Left ventricle myocardium inferior (tissue), 1 donor: ENCODE results near the gene C1QTNF3. TPM values are rescaled to one million over a fixed set of nuclear protein-coding genes. Genes with fewer than 3 reads are reported as not detected.

ENCODE experiments used
- DNase-seq: peaks from one replicate; pipeline ENCODE4 v3.0.0-alpha.2; 2020
- H3K27ac ChIP-seq: fragments of 200-600 bp; replicated peaks from 2 replicates; pipeline ENCODE4 v1.8.0; 2021
- H3K27me3 ChIP-seq: fragments of 200-600 bp; 2 replicates; pipeline ENCODE4 v1.8.0; 2021; ENCODE audit warnings: low read depth
- H3K36me3 ChIP-seq: fragments of 200-600 bp; 2 replicates; pipeline ENCODE4 v1.8.0; 2021
- H3K4me1 ChIP-seq: fragments of 200-600 bp; 2 replicates; pipeline ENCODE4 v1.8.0; 2021
- H3K4me3 ChIP-seq: fragments of 200-600 bp; 2 replicates; pipeline ENCODE4 v1.8.0; 2021; ENCODE audit warnings: mild to moderate bottlenecking, moderate library complexity
- H3K9me3 ChIP-seq: fragments of 200-600 bp; replicated peaks from 2 replicates; pipeline ENCODE4 v1.8.0; 2021
- intact Hi-C: fragments of 100-400 bp; cut with micrococcal nuclease; formaldehyde crosslinking; loops from one replicate; pipeline ENCODE4 v1.11.0; 2022
- total RNA-seq: library from RNA; stranded (reverse); fragmentation: NEBNext Ultra II Directional; extraction: Animal tissue kit (Norgen Biotek cat#: 25700); gene quantifications from one replicate; pipeline ENCODE4 v1.2.1, GENCODE V29; 2021
- TF ChIP-seq, protein P1 (sequence below): fragments of 200-600 bp; IDR thresholded peaks from 2 replicates; pipeline ENCODE4 v1.8.0; 2021; ENCODE audit warnings: antibody characterized with exemption, mild to moderate bottlenecking, borderline replicate concordance
- donor health status: DM: no; HTN: yes; CAD: no; lungs with severe emphysema.

Gene C1QTNF3
- total RNA-seq, 1 donor from 2014 or later: 0.49 TPM

DNA sequence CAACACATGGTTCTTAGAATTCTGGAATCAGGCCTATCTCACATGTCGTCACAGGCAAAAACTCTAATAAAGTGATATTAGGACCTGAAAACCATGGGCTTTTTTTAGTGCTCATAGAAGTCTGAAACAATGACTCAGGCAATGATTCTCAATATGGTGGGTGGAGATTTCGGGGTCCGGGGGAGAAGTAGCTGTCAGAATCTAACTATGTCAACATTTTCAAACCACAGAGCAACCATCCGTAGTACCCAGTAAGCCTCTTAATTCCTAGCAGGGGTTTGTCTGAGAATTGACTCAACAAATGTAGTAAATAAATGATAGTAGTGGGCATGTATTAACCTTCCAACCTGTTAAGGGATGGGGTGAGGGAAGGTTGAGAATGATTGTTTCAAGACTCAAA lies 37.8 kb downstream of the C1QTNF3 start:
- H3K27me3 ChIP-seq: no peaks in the 10 kb centered on the region
- H3K27ac ChIP-seq: no peak overlapping the region
- H3K4me1 ChIP-seq: peaks cover 23% of the 10 kb centered on the region
- intact Hi-C loops: no loop called here
- H3K36me3 ChIP-seq: peaks cover 18% of the 10 kb centered on the region
- H3K9me3 ChIP-seq: no peaks in the 10 kb centered on the region
- DNase-seq: no peak
- TF ChIP-seq, protein P1, sequence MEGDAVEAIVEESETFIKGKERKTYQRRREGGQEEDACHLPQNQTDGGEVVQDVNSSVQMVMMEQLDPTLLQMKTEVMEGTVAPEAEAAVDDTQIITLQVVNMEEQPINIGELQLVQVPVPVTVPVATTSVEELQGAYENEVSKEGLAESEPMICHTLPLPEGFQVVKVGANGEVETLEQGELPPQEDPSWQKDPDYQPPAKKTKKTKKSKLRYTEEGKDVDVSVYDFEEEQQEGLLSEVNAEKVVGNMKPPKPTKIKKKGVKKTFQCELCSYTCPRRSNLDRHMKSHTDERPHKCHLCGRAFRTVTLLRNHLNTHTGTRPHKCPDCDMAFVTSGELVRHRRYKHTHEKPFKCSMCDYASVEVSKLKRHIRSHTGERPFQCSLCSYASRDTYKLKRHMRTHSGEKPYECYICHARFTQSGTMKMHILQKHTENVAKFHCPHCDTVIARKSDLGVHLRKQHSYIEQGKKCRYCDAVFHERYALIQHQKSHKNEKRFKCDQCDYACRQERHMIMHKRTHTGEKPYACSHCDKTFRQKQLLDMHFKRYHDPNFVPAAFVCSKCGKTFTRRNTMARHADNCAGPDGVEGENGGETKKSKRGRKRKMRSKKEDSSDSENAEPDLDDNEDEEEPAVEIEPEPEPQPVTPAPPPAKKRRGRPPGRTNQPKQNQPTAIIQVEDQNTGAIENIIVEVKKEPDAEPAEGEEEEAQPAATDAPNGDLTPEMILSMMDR: no peak
- no peak overlapping the region for H3K4me3 ChIP-seq

DNA sequence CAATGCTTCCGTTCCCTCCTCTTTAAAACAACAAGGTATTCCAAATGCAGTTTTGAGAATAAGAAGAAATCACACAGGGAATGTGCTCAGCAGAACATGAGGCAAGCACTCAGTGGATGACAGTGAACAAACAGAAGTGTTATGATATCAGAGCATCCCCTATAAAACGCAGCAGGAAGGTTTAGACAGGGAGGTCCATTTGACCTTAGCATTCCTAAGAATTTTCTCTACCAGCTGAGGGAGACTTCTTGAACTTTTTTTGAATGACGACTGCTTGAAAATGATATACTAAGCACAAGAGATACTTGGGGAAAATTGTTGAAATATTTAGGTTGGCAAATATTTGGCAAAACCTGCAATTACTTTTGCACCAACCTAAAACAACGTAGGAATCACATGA lies 39.1 kb downstream of the C1QTNF3 start:
- TF ChIP-seq, protein P1: no peak

DNA sequence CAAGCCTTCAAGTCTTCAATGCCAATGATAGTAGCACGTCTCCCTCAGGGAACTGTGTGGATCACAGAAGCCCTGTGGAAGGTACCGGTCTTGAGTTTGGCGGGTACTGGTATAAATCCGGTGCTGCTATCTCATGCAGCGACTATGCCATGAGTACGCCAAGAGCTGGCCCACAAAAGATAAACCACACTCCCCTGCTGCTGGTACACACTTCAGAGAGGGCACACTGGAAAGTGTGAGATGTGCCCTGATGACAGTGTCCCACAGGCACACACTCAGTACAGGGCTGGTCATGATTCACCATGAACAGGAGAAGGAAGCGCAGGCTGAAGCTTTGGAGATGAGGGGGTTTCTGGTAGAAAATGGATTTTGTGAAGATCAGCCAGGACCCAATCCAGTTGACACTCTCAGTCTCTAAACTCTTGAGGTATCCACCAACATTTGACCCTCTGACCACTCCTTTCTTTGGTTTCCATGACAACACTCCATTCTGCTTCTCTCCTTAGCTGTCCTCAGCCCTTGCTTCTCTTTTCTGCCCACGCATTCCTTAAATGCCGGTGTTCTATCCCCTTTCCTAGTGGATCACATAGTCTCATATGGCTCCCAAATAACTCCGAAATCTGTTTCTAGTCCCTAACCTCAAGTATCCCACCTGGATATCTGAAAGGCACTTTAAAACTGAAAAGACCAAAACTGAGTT lies 40.2 kb downstream of the C1QTNF3 start:
- no peak overlapping the region for H3K4me3 ChIP-seq
- H3K27ac ChIP-seq: no peak overlapping the region
- peaks cover 18% of the 10 kb centered on the region for H3K36me3 ChIP-seq
- no peaks in the 10 kb centered on the region for H3K27me3 ChIP-seq
- peaks cover 17% of the 10 kb centered on the region for H3K4me1 ChIP-seq
- TF ChIP-seq, protein P1: no peak
- intact Hi-C loops: no loop called here
- H3K9me3 ChIP-seq: no peaks in the 10 kb centered on the region
- no peak for DNase-seq

More for the DNA sequence above, 39.1 kb downstream of the C1QTNF3 start:
- no peak for DNase-seq
- intact Hi-C loops: no loop called here
- peaks cover 22% of the 10 kb centered on the region for H3K4me1 ChIP-seq
- H3K27me3 ChIP-seq: no peaks in the 10 kb centered on the region
- no peak overlapping the region for H3K27ac ChIP-seq
- H3K36me3 ChIP-seq: peaks cover 18% of the 10 kb centered on the region
- no peaks in the 10 kb centered on the region for H3K9me3 ChIP-seq
- no peak overlapping the region for H3K4me3 ChIP-seq

DNA sequence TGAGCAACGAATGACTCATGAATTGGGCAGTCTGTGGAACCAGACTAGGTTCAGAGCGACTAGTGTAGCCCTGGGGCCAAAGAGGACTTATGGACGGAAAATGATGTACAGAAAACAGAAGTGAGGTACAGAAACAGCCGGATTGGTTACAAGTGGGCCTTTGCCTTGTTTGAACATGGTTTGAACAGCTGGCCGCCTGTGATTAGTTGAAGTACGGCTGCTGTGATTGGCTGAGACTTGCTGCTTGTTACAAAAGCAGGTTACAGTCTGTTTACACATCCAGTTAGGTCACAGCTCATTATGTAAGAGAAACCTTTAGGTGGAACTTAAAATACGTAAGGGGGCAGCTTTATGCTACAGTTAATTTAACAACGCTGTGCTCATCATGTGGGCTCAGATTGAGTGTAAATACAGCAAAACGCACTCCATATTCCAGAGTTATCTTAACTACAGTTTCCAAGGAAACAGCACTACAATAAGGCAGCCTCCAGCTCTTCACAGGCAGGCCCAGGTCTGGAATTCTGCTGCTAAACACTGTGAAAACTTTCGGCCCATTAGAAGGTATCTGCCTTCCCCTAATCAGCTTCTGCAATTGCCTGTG lies 41.7 kb downstream of the C1QTNF3 start:
- Histone ChIP-seq H3K36me3 (peaks cover 18% of the 10 kb centered on the region), H3K27ac (no peak overlapping the region), H3K9me3 (no peaks in the 10 kb centered on the region), H3K27me3 (no peaks in the 10 kb centered on the region), H3K4me3 (no peak overlapping the region), H3K4me1 (peaks cover 10% of the 10 kb centered on the region)
- DNase-seq: no peak
- intact Hi-C loops: no loop called here
- TF ChIP-seq, protein P1: no peak

DNA sequence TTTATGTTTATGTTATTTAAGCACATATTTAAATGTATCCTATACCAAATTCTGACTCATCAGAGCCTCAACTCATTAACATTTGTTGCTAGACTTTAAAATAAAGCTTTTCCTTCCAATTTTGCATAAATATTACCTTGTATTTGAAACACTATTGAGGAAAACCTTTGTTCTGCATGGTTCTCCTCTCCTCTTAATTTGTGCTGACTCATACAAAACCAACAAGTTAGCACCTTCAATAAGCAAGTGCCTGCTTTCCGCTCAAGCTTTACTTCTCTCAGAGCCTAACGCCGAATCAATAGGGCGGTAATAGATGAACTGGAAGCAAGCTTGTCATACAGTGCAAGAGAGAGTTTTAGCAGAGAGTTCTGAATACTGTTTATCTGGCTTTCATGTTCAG lies 43.0 kb downstream of the C1QTNF3 start:
- Histone ChIP-seq H3K27ac (no peak overlapping the region), H3K4me1 (peaks cover 8% of the 10 kb centered on the region)
- intact Hi-C loops: loop anchor here (10.0 kb wide), 1 partner anchor 465 kb away; no protein-coding TSS in a partner anchor

More for the DNA sequence above, 43.0 kb downstream of the C1QTNF3 start:
- H3K36me3 ChIP-seq: peaks cover 15% of the 10 kb centered on the region
- TF ChIP-seq, protein P1: no peak
- no peaks in the 10 kb centered on the region for H3K27me3 ChIP-seq
- H3K9me3 ChIP-seq: no peaks in the 10 kb centered on the region
- DNase-seq: no peak
- no peak overlapping the region for H3K4me3 ChIP-seq
